ENCODE measurements around the gene TMEM59L. TPM values are rescaled to one million over a fixed set of nuclear protein-coding genes. Genes with fewer than 3 reads are reported as not detected.

Gene TMEM59L
- total and polyA plus RNA-seq, 4 donors, result 0.08 to 0.15 (median 0.08) TPM; not detected in 1

Small RNA genes within 50 kb of the gene (small RNA-seq; reads per million reads assigned to genes)
- not detected for gene RN7SL155P

Other genes with a start within 250 kb of the TMEM59L start
- 10 to 100 TPM in 1 of 2 donors, under 1 TPM in 1; 0.42 to 11.6 TPM for gene GDF15, start 226.7 kb upstream of the TMEM59L start, total RNA-seq
- gene GDF15, start 226.7 kb upstream of the TMEM59L start, polyA plus RNA-seq, result 1 to 10 TPM; 6.7 to 7.7 TPM
- 10 to 100 TPM in 1 of 2 donors, 1 to 10 TPM in 1; 7.9 to 13.4 TPM for gene LRRC25, start 215.2 kb upstream of the TMEM59L start, total RNA-seq
- gene LRRC25, start 215.2 kb upstream of the TMEM59L start, polyA plus RNA-seq, result 1 to 10 TPM; 2.3 to 5.8 TPM
- gene SSBP4, start 193.5 kb upstream of the TMEM59L start, total RNA-seq, result 10 to 100 TPM in 1 of 2 donors, 1 to 10 TPM in 1; 6.4 to 19.0 TPM
- gene SSBP4, start 193.5 kb upstream of the TMEM59L start, polyA plus RNA-seq, result 10 to 100 TPM in 1 of 2 donors, 1 to 10 TPM in 1; 4.0 to 16.6 TPM
- gene ISYNA1, start 174.7 kb upstream of the TMEM59L start, total RNA-seq, result 10 to 100 TPM in 1 of 2 donors, 1 to 10 TPM in 1; 8.0 to 41.9 TPM
- 10 to 100 TPM in 1 of 2 donors, 1 to 10 TPM in 1; 4.7 to 12.1 TPM for gene ISYNA1, start 174.7 kb upstream of the TMEM59L start, polyA plus RNA-seq
- gene ELL, start 90.8 kb upstream of the TMEM59L start, total RNA-seq, result 10 to 100 TPM in 1 of 2 donors, 1 to 10 TPM in 1; 7.6 to 10.5 TPM
- gene ELL, start 90.8 kb upstream of the TMEM59L start, polyA plus RNA-seq, result 1 to 10 TPM; 4.5 to 5.6 TPM
- 100 to 1,000 TPM in 1 of 2 donors, 10 to 100 TPM in 1; 75.8 to 225 TPM for gene FKBP8, start 69.3 kb upstream of the TMEM59L start, total RNA-seq
- 100 to 1,000 TPM in 1 of 2 donors, 10 to 100 TPM in 1; 59.1 to 126 TPM for gene FKBP8, start 69.3 kb upstream of the TMEM59L start, polyA plus RNA-seq
- gene KXD1, start 55.0 kb upstream of the TMEM59L start, total RNA-seq, result 10 to 100 TPM; 31.8 to 47.0 TPM
- gene KXD1, start 55.0 kb upstream of the TMEM59L start, polyA plus RNA-seq, result 10 to 100 TPM; 39.9 to 53.6 TPM
- 100 to 1,000 TPM; 324 to 585 TPM for gene UBA52, start 41.0 kb upstream of the TMEM59L start, total RNA-seq
- 100 to 1,000 TPM; 382 to 647 TPM for gene UBA52, start 41.0 kb upstream of the TMEM59L start, polyA plus RNA-seq
- gene REX1BD, start 24.1 kb upstream of the TMEM59L start, total RNA-seq, result 10 to 100 TPM; 25.9 to 44.0 TPM
- gene REX1BD, start 24.1 kb upstream of the TMEM59L start, polyA plus RNA-seq, result 10 to 100 TPM; 58.7 to 71.9 TPM
- 1 to 10 TPM in 1 of 2 donors, not detected in 1; 1.6 TPM for gene CRLF1, start 6.1 kb upstream of the TMEM59L start, total RNA-seq
- 1 to 10 TPM in 1 of 2 donors, under 1 TPM in 1; 0.49 to 1.9 TPM for gene CRLF1, start 6.1 kb upstream of the TMEM59L start, polyA plus RNA-seq
- gene KLHL26, start 24.2 kb downstream of the TMEM59L start, total RNA-seq, result 1 to 10 TPM; 2.4 to 5.9 TPM
- gene KLHL26, start 24.2 kb downstream of the TMEM59L start, polyA plus RNA-seq, result 1 to 10 TPM; 2.3 to 2.4 TPM
- gene CRTC1, start 70.8 kb downstream of the TMEM59L start, total RNA-seq, result 1 to 10 TPM; 1.5 to 2.2 TPM
- 1 to 10 TPM; 1.5 to 3.5 TPM for gene CRTC1, start 70.8 kb downstream of the TMEM59L start, polyA plus RNA-seq
- under 1 TPM in 1 of 2 donors, not detected in 1; 0.17 TPM for gene COMP, start 178.4 kb downstream of the TMEM59L start, total RNA-seq
- gene COMP, start 178.4 kb downstream of the TMEM59L start, polyA plus RNA-seq, result under 1 TPM in 1 of 2 donors, not detected in 1; 0.03 TPM
- gene UPF1, start 219.1 kb downstream of the TMEM59L start, total RNA-seq, result 10 to 100 TPM; 45.1 to 51.0 TPM
- 10 to 100 TPM in 1 of 2 donors, 1 to 10 TPM in 1; 5.7 to 25.4 TPM for gene UPF1, start 219.1 kb downstream of the TMEM59L start, polyA plus RNA-seq